IMR-90 (cell line): Measurements from ENCODE around the gene CELF5. TPM values are rescaled to one million over a fixed set of nuclear protein-coding genes. Genes with fewer than 3 reads are reported as not detected.
A peak's percentile ranks its signal among the peaks of the same experiment; 100 is the strongest.

Experiments used
- ATAC-seq: fragments of 200-7000 bp; cut with Tn5 transposase; 2 replicates; pipeline ENCODE4 v1.9.1; 2020; ENCODE audit warnings: low read depth, mild to moderate bottlenecking, moderate library complexity
- BruUV-seq: library from RNA; stranded (reverse); fragments of 400-500 nt; replicated peaks from 2 replicates; lab custom pipeline; 2021; lab: Mats Ljungman, UMichigan
- CTCF ChIA-PET: fragments of 300-600 bp; formaldehyde crosslinking; extraction: SDS; loops from one replicate; lab custom pipeline; 2021; ENCODE audit warnings: antibody characterized with exemption; lab: Yijun Ruan, JAX
- POLR2A ChIA-PET: fragments of 300-600 bp; sonication (Branson Sonifier 250); formaldehyde crosslinking; loops from one replicate; lab custom pipeline; 2022; ENCODE audit warnings: antibody characterized with exemption; ENCODE audit not compliant: unreplicated experiment; lab: Charles Lee
- DNase-seq: peaks from one replicate; pipeline ENCODE4 v3.0.0; 2013
- H2AFZ ChIP-seq: replicated peaks from 2 replicates; pipeline ENCODE3; 2013; ENCODE audit warnings: low read length, mild to moderate bottlenecking; ENCODE audit not compliant: poor library complexity
- H2AK5ac ChIP-seq: 2 replicates; pipeline ENCODE4 v1.6.1; 2013; ENCODE audit warnings: low read depth, low read length, inconsistent platforms
- H2AK9ac ChIP-seq: replicated peaks from 2 replicates; pipeline ENCODE3; 2013; ENCODE audit warnings: mild to moderate bottlenecking, low read depth, low read length, moderate library complexity; ENCODE audit not compliant: poor library complexity
- H2BK120ac ChIP-seq: 2 replicates; pipeline ENCODE4 v1.6.1; 2013; ENCODE audit warnings: low read depth, low read length, inconsistent platforms
- H2BK15ac ChIP-seq: 3 replicates; pipeline ENCODE4 v1.6.1; 2013; ENCODE audit warnings: low read depth, low read length, inconsistent platforms
- H2BK20ac ChIP-seq: 2 replicates; pipeline ENCODE4 v1.6.1; 2013; ENCODE audit warnings: low read depth, mild to moderate bottlenecking, inconsistent platforms, low read length, moderate library complexity
- H2BK5ac ChIP-seq: 2 replicates; pipeline ENCODE4 v1.6.1; 2013; ENCODE audit warnings: mild to moderate bottlenecking, low read depth, low read length, inconsistent platforms; ENCODE audit not compliant: poor library complexity, severe bottlenecking
- H3K14ac ChIP-seq: replicated peaks from 2 replicates; pipeline ENCODE4 v1.6.1; 2013; ENCODE audit warnings: low read depth, low read length, inconsistent platforms
- H3K18ac ChIP-seq: 2 replicates; pipeline ENCODE4 v1.6.1; 2013; ENCODE audit warnings: low read depth, low read length, control low read depth
- H3K23ac ChIP-seq: 2 replicates; pipeline ENCODE4 v1.6.1; 2013; ENCODE audit warnings: low read depth, low read length, inconsistent platforms
- H3K27ac ChIP-seq: 2 replicates; pipeline ENCODE4 v1.5.1; 2013; ENCODE audit warnings: mild to moderate bottlenecking, control low read depth, low read length; ENCODE audit not compliant: insufficient read depth
- H3K27me3 ChIP-seq: 2 replicates; pipeline ENCODE4 v1.6.1; 2013; ENCODE audit warnings: low read length; ENCODE audit not compliant: control insufficient read depth, insufficient read depth
- H3K36me3 ChIP-seq: 2 replicates; pipeline ENCODE4 v1.6.1; 2013; ENCODE audit warnings: low read length, mixed read lengths; ENCODE audit not compliant: control insufficient read depth, insufficient read depth
- H3K4ac ChIP-seq: 2 replicates; pipeline ENCODE4 v1.6.1; 2013; ENCODE audit warnings: low read depth, low read length, inconsistent platforms
- H3K4me1 ChIP-seq: 2 replicates; pipeline ENCODE4 v1.6.1; 2013; ENCODE audit warnings: low read length, mixed read lengths; ENCODE audit not compliant: control insufficient read depth, insufficient read depth
- H3K4me2 ChIP-seq: 2 replicates; pipeline ENCODE4 v1.6.1; 2013; ENCODE audit warnings: low read depth, mild to moderate bottlenecking, control low read depth, low read length, moderate library complexity
- H3K4me3 ChIP-seq: 2 replicates; pipeline ENCODE4 v1.5.1; 2013; ENCODE audit warnings: low read depth, mild to moderate bottlenecking, control low read depth, low read length, moderate library complexity; ENCODE audit not compliant: insufficient read depth
- H3K56ac ChIP-seq: 2 replicates; pipeline ENCODE4 v1.6.1; 2013; ENCODE audit warnings: low read length, inconsistent platforms; ENCODE audit not compliant: insufficient read depth; ENCODE audit errors: extremely low read depth
- H3K79me1 ChIP-seq, 2 experiments: 2 replicates each; pipeline ENCODE4 v1.6.1; 2013; ENCODE audit warnings: low read length in 2 of 2, inconsistent platforms in 1 of 2, low read depth in 1 of 2
- H3K9ac ChIP-seq: 2 replicates; pipeline ENCODE4 v1.6.1; 2013; ENCODE audit warnings: low read depth, low read length, control low read depth
- H3K9me1 ChIP-seq: 2 replicates; pipeline ENCODE4 v1.6.1; 2013; ENCODE audit warnings: low read length, inconsistent platforms; ENCODE audit not compliant: insufficient read depth
- H3K9me3 ChIP-seq: 2 replicates; pipeline ENCODE4 v1.6.1; 2013; ENCODE audit warnings: low read length; ENCODE audit not compliant: control insufficient read depth, insufficient read depth
- H4K20me1 ChIP-seq: 2 replicates; pipeline ENCODE4 v1.6.1; 2013; ENCODE audit warnings: low read length, inconsistent platforms; ENCODE audit not compliant: insufficient read depth
- H4K5ac ChIP-seq: 2 replicates; pipeline ENCODE4 v1.6.1; 2013; ENCODE audit warnings: mild to moderate bottlenecking, low read depth, low read length, control low read depth
- H4K8ac ChIP-seq, 2 experiments: 2 replicates each; pipeline ENCODE4 v1.6.1; 2013; ENCODE audit warnings: low read depth in 2 of 2, low read length in 2 of 2, control low read depth in 1 of 2, inconsistent platforms in 1 of 2
- H4K91ac ChIP-seq: 2 replicates; pipeline ENCODE4 v1.6.1; 2013; ENCODE audit warnings: low read depth, low read length, inconsistent platforms; ENCODE audit not compliant: insufficient read depth
- BHLHE40 ChIP-seq: fragments of 150-350 bp; IDR thresholded peaks from 2 replicates; pipeline ENCODE4 v1.6.1; 2016; ENCODE audit warnings: mild to moderate bottlenecking, low read depth, low read length
- CEBPB ChIP-seq: IDR thresholded peaks from 2 replicates; pipeline ENCODE4 v1.6.1; 2012; ENCODE audit warnings: low read depth, low read length, improper control_type of control experiment
- CHD1 ChIP-seq: IDR thresholded peaks from 2 replicates; pipeline ENCODE4 v1.6.1; 2012; ENCODE audit warnings: low read depth, low read length, improper control_type of control experiment
- MAZ ChIP-seq: IDR thresholded peaks from 2 replicates; pipeline ENCODE4 v1.6.1; 2012; ENCODE audit warnings: low read depth, mild to moderate bottlenecking, low read length, improper control_type of control experiment, moderate library complexity, borderline replicate concordance
- MXI1 ChIP-seq: IDR thresholded peaks from 2 replicates; pipeline ENCODE4 v1.6.1; 2012; ENCODE audit warnings: low read depth, mild to moderate bottlenecking, low read length, moderate library complexity, borderline replicate concordance
- NFE2L2 ChIP-seq: fragments of 150-350 bp; IDR thresholded peaks from 2 replicates; pipeline ENCODE4 v1.6.1; 2016; ENCODE audit warnings: low read depth, mild to moderate bottlenecking, low read length
- POLR2A ChIP-seq: IDR thresholded peaks from 2 replicates; pipeline ENCODE4 v1.6.1; 2012; ENCODE audit warnings: mild to moderate bottlenecking, low read depth, low read length
- RAD21 ChIP-seq: IDR thresholded peaks from 2 replicates; pipeline ENCODE4 v1.6.1; 2012; ENCODE audit warnings: low read length, improper control_type of control experiment
- RCOR1 ChIP-seq: IDR thresholded peaks from 2 replicates; pipeline ENCODE4 v1.6.1; 2012; ENCODE audit warnings: mild to moderate bottlenecking, low read length, improper control_type of control experiment; ENCODE audit not compliant: insufficient replicate concordance
- RFX5 ChIP-seq: IDR thresholded peaks from 2 replicates; pipeline ENCODE4 v1.8.0; 2012; ENCODE audit warnings: low read depth, mild to moderate bottlenecking, low read length, moderate library complexity
- SMC3 ChIP-seq: fragments of 150-350 bp; IDR thresholded peaks from 2 replicates; pipeline ENCODE4 v1.6.1; 2016; ENCODE audit warnings: low read depth, mild to moderate bottlenecking, antibody characterized with exemption, low read length, moderate library complexity
- USF2 ChIP-seq: fragments of 150-350 bp; IDR thresholded peaks from 2 replicates; pipeline ENCODE4 v1.6.1; 2017; ENCODE audit warnings: mild to moderate bottlenecking, antibody characterized with exemption, low read length, low read depth
- WGBS, 2 experiments: methylation state at CpG; one replicate each; pipeline versions ENCODE4 v1.1.5 to v1.1.7; 2013; ENCODE audit warnings: missing lambda C conversion rate in 2 of 2; ENCODE audit not compliant: insufficient read length in 1 of 2; ENCODE audit errors: extremely low coverage in 2 of 2; 5-methylcytosine and 5-hydroxymethylcytosine counted together
- dilution Hi-C: fragments of 300-500 bp; cut with HindIII; formaldehyde crosslinking; loops from one replicate; pipeline ENCODE4 v1.14.3; 2018; ENCODE audit warnings: low sequenced_read_pairs; ENCODE audit not compliant: unreplicated experiment
- in situ Hi-C: fragments of 300-500 bp; cut with MboI; formaldehyde crosslinking; loops from 3 replicates; pipeline ENCODE4 v1.14.3; 2019; ENCODE audit warnings: low sequenced_read_pairs, inconsistent platforms, mixed read lengths
- intact Hi-C: fragments of 100-400 bp; cut with micrococcal nuclease; formaldehyde crosslinking; loops from 2 replicates; pipeline ENCODE4 v1.10.0; 2022
- polyA plus RNA-seq, 3 experiments: library from polyadenylated mRNA; depleted of rRNA; stranded (reverse); fragments of >200 nt; gene quantifications; 2 replicates each; pipeline ENCODE4 v1.2.3, GENCODE V29; 2012; ENCODE audit warnings: low replicate concordance in 1 of 3
- total RNA-seq: library from RNA; depleted of rRNA; stranded (reverse); fragments of >200 nt; gene quantifications from 2 replicates; pipeline ENCODE4 v1.2.3, GENCODE V29; 2012
- TF ChIP-seq, protein P1 (sequence below): conservative IDR thresholded peaks from 2 replicates; pipeline ENCODE4 v1.5.1; 2012; ENCODE audit warnings: mild to moderate bottlenecking, low read depth, low read length, improper control_type of control experiment
- TF ChIP-seq, protein P2 (sequence below): fragments of 150-350 bp; IDR thresholded peaks from 2 replicates; pipeline ENCODE4 v1.6.1; 2016; ENCODE audit warnings: low read depth, mild to moderate bottlenecking, low read length, moderate library complexity, borderline replicate concordance

CELF5 gene
- total and polyA plus RNA-seq, 2 of the 4 experiments (the other 2 are of a cell fraction): 0.02 TPM; not detected in 1

DNA sequence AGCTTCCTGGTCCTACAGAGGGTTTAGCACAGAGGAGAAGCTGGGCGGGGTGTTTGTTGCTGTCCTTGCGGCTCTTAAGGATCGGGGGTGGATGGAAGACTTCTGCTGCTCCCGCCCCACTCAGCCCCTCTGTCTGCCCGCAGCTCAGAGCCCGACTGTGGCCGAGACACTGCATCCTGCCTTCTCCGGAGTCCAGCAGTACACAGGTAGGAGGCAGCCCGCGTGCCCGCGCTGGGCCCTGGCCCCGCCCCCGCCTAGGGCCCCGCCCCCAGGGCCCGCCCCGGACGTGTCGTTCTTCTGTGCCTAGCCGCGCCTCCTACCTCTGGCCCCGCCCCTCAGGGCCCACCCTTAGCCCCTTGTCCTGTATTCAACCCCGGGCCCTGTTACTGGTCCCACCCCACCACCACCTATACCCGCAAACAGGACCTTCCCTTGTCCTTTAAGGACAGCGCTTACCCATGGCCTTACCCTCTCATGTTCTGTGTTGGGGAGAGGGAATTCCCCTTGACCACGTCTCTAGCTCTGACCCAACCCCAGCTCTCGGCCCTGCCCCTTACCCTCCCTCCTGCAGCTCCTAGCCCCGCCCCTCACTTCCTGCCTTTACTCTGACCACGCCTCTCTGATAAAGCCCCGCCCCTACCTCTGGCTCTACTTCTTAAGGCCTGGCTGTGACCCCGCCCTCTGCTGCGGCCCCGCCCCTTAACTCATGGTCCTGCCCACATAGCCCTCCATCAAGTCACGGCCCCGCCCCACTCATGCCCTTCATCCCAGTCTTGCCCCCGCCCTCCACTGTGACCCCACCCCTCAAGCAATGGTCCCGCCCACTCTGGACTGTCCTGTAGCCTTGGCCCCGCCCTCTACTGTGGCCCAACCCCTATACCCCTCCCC lies 60.5 kb downstream of the CELF5 start:
- no peak overlapping the region for H3K18ac ChIP-seq
- no peak overlapping the region for H3K4ac ChIP-seq
- peak overlapping the region in 1 of 2 experiments; percentile 36; a peak in 2 of 4 replicates for H4K8ac ChIP-seq
- no peak overlapping the region for H3K56ac ChIP-seq
- CTCF ChIA-PET: no interaction called here
- no peak overlapping the region for H3K14ac ChIP-seq
- no TSS peak for BruUV-seq
- peak overlapping the region; percentile 31 for H3K23ac ChIP-seq
- ATAC-seq (peak; percentile 83), DNase-seq (peak; percentile 37)
- H3K27me3 ChIP-seq: peaks cover 33% of the 10 kb centered on the region
- H3K4me1 ChIP-seq: no peaks in the 10 kb centered on the region
- no peak overlapping the region for H2BK20ac ChIP-seq
- no peak overlapping the region for H4K5ac ChIP-seq
- intact Hi-C loops: no loop called here
- H3K4me3 ChIP-seq: peak overlapping the region; percentile 21; the same call in 1 of the 2 replicates
- no peaks in the 10 kb centered on the region for H3K9me1 ChIP-seq
- no peaks in the 10 kb centered on the region for H3K36me3 ChIP-seq
- H2BK5ac ChIP-seq: no peak overlapping the region
- peak overlapping the region; percentile 58 for H3K4me2 ChIP-seq
- in situ Hi-C loops: no loop called here
- no peak overlapping the region for H4K91ac ChIP-seq
- WGBS, 2 experiments: 4% methylated on average over 13 of the region's 38 CpGs; no CpG with 5 or more reads in 1 of the 2 experiments
- no peaks in the 10 kb centered on the region for H3K79me1 ChIP-seq
- dilution Hi-C loops: no loop called here
- peak overlapping the region; percentile 89 for H2AFZ ChIP-seq
- POLR2A ChIA-PET: no interaction called here
- H2BK15ac ChIP-seq: no peak overlapping the region
- no peaks in the 10 kb centered on the region for H3K9me3 ChIP-seq
- H4K20me1 ChIP-seq: no peaks in the 10 kb centered on the region; the same call in 1 of the 2 replicates
- no peak overlapping the region for H2AK5ac ChIP-seq
- H3K9ac ChIP-seq: no peak overlapping the region
- H3K27ac ChIP-seq: no peak overlapping the region
- peak overlapping the region; percentile 23 for H2AK9ac ChIP-seq
- no peak overlapping the region for H2BK120ac ChIP-seq
- no peak for TF ChIP-seq BHLHE40
- no peak for TF ChIP-seq POLR2A
- TF ChIP-seq CEBPB: no peak
- TF ChIP-seq MXI1: no peak
- TF ChIP-seq, protein P1, sequence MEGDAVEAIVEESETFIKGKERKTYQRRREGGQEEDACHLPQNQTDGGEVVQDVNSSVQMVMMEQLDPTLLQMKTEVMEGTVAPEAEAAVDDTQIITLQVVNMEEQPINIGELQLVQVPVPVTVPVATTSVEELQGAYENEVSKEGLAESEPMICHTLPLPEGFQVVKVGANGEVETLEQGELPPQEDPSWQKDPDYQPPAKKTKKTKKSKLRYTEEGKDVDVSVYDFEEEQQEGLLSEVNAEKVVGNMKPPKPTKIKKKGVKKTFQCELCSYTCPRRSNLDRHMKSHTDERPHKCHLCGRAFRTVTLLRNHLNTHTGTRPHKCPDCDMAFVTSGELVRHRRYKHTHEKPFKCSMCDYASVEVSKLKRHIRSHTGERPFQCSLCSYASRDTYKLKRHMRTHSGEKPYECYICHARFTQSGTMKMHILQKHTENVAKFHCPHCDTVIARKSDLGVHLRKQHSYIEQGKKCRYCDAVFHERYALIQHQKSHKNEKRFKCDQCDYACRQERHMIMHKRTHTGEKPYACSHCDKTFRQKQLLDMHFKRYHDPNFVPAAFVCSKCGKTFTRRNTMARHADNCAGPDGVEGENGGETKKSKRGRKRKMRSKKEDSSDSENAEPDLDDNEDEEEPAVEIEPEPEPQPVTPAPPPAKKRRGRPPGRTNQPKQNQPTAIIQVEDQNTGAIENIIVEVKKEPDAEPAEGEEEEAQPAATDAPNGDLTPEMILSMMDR: no peak
- TF ChIP-seq SMC3: no peak
- TF ChIP-seq RFX5: no peak
- no peak for TF ChIP-seq RCOR1
- TF ChIP-seq USF2: no peak
- TF ChIP-seq MAZ: no peak
- TF ChIP-seq, protein P2, sequence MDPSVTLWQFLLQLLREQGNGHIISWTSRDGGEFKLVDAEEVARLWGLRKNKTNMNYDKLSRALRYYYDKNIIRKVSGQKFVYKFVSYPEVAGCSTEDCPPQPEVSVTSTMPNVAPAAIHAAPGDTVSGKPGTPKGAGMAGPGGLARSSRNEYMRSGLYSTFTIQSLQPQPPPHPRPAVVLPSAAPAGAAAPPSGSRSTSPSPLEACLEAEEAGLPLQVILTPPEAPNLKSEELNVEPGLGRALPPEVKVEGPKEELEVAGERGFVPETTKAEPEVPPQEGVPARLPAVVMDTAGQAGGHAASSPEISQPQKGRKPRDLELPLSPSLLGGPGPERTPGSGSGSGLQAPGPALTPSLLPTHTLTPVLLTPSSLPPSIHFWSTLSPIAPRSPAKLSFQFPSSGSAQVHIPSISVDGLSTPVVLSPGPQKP: no peak
- TF ChIP-seq NFE2L2: no peak
- TF ChIP-seq RAD21: no peak
- TF ChIP-seq CHD1: no peak
